DMS79 (cell line): ENCODE measurements around the gene SPR.

Source experiments
- DNase-seq: peaks from one replicate; lab custom pipeline; 2025; lab: John Stamatoyannopoulos, UW

The SPR gene

DNA sequence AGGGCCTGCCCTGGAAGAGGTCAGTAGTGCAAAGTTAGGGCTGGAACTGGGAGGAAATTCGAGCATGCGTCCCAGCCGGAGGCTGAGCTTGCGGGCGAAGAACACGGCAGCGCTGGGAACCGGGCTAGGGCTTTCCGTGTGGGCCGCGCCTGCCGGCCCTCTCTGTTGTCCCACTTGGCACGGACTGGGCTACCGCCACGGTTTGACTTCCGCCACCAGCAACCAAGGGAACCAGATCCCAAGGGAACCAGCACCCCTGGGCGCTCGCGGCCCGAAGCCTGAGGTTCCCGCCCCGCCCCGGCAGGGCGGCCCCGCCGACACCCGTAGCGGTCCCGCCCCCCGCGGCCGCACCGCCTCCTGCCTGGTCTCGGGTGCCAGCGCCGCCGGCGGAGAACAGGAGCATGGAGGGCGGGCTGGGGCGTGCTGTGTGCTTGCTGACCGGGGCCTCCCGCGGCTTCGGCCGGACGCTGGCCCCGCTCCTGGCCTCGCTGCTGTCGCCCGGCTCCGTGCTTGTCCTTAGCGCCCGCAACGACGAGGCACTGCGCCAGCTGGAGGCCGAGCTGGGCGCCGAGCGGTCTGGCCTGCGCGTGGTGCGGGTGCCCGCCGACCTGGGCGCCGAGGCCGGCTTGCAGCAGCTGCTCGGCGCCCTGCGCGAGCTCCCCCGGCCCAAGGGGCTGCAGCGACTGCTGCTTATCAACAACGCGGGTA lies at the start of gene SPR:
Gene SPR, plus strand, starts transcription at position 377 of the 708 bp plus-strand sequence. Its CDS starts 25 bp downstream, at position 402.
- DNase-seq = peak; percentile 10

DNA sequence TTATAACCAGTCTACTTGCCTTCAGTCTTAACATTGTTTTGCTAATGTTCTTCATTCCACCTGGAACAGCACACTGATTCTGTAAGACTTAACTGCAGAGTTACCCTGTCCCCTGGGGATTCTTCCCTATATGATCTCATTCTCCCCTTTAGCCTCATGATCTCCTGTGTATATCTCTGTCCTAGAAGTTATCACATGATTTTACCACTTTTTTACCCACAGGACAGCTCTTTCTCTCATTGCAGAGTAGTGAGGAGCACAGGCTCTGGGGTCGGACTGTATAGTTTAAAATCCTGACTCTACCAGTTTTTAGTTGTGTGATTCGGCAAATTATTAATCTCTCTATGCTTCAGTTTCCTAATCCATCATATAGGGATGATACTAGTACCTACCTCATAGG lies 47.1 kb upstream of the SPR start:
- DNase-seq = no peak

DNA sequence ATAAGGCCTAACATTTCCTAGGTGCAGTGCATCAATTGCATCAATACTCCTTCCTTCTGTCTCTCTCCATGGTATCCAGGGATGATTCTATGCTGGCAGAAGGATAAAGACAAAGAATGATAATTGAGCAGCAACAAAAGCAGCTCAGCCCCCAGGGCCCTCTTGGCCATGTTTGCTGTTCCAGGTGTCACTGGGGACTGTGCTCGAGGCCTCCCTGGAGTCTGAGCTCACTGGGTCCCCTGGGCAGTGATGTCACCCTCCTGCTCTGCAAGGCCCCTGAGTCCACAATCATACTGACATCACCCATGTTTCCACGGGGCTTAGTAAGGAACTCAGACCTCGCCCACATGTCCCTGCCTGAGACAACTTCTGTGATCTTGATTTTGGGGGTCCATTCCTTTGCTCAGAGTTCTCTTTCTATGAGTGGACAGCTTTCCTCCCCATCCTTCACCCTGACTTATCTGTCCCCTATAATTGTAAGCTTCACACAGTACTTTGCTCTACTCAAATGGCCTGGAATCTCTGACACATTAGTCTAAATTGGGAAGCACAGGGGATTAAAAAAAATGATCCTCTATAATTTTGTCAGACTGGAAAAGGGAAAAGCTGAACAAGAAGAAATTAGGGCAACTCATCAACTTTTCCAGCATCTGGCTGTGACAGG lies 45.6 kb upstream of the SPR start:
- no peak for DNase-seq

DNA sequence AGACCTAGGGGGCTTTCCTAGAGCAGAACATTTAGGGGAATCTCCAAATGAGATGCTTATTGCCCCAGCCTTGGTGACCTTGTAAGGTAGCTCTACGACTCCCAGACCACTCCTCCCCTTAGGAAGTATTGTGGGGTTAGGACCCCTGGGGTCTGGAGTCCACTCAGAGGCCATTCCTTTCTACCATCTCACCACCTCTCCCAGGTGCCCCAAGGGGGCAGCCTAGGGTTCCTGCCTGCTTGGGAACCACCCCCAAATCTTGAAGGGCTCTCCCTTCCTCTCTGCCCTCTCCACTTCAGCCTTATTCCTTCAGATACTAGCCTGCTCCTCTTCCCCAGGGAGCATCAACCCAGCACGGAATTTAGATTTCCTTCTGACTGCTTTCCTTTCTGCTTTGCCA lies 43.9 kb upstream of the SPR start:
- no peak for DNase-seq

DNA sequence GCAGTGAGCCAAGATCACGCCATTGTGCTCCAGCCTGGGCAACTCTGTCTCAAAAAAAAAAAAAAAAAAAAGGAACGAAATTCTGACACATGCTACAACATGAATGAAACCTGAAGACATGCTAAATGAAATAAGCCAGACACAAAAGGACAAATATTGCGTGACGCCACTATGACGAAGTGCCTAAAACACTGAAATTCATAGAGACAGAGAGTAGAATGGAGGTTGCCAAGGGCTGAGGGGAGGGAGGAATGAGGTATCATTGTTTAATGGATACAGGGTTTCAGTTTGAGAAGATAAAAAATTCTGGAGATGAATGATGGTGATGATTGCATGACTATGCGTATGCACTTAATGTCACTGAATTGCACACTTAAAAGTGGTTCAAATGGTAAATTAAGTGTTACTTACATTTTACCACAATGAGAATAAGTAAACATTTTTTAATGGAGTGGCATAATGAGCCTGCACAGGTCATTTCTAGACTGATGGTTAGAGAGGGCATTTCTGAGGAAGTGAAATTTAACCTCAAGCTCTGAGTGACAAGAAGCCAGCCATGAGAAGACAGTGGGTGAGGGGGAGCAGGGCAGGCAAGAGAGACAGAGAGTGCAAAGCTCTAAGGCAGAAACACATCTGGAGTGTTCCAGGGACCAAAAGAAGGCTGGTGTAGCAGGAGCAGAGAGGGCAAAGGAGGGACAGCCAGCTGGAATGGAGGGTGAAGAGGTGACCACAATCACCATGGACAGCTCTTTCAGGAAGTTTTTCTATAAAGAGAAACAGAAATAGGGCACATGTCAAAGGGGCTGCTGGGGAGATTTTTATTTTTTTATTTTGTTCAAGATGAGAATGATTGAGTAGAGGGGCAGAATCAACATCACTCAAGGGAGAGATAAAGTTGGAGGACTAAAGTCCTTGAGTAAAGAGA lies 40.8 kb upstream of the SPR start:
- peak; percentile 39 for DNase-seq

DNA sequence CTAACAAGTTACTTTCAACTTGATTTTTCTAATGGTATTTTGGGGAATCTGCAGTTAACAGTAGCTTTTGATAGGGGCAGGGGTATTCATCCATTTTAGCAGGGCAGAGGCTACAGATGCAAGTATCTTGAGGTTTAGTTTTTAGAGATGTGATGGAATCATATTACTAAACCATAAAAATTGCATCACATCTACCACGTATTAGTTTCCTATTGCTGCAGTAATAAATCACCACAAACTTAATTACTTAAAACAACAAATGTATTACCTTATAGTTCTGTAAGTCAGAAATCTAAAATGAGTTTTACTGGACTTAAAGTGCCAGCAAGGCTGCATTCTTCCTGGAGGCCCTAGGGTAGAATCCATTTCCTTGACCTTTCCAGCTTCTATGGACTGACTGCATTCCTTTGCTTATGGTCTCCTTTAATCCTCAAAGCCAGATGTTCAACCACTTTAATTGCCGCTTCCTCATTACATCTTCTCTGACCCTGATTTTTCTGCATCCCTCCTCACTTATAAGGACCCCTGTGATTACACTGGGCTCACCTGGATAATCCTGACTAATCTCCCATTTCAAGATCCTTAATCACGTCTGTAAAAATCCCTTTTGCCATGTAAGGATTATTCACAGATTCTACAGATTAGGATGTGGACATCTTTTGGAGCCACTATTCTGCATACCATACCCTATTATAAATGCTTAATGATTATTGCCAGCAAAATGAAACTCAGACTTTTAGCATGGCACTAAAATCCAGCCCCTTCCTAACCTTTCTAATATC lies 39.5 kb upstream of the SPR start:
- DNase-seq = no peak

DNA sequence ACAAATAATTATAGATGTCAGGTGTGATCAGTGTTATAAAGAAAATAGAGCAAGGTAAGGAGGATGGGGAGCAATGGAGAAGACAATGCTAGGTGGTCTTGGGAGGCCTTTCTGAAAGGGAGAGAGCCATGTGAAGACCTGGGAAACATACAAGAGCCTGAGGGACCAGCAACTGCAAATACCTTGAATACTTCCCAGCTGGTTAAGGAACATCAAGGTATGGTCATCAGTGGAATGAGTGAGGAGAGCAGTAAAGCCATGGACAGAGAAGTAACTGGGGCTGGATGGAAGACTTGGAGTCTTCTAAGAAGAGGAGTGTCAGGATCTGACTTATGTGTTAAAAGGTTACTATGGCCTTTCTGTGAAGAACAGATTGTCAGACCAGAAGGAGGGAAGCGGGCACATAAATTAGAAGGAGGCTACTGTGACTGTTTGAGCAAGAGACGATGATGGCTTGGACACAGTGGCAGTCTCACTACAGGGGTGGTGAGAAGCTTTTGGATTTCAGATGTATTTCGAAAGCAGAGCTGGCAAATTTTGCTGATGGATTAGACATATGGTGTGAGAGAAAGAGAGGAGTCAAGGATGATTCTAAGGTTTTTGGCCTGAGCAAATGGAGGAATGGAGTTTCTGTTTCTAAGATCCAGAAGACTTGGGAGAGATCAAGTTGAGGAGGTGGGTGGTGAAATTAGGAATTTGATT lies 38.6 kb upstream of the SPR start:
- no peak for DNase-seq

DNA sequence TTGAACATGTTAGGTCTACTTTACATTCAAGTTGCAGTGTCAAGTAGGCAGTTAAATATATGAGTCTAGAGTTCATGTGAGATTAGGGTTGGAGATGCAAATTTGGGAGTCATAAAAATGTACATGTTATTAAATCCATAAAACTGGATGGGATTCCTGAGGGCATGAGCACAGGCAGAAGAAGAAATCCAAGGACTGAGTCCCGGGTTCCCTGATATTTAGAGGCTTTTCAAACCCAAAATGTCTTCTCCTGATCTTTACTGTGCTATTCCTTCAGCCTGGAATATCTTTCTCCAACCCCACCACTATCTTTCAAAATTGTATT lies 38.1 kb upstream of the SPR start:
- DNase-seq = no peak

DNA sequence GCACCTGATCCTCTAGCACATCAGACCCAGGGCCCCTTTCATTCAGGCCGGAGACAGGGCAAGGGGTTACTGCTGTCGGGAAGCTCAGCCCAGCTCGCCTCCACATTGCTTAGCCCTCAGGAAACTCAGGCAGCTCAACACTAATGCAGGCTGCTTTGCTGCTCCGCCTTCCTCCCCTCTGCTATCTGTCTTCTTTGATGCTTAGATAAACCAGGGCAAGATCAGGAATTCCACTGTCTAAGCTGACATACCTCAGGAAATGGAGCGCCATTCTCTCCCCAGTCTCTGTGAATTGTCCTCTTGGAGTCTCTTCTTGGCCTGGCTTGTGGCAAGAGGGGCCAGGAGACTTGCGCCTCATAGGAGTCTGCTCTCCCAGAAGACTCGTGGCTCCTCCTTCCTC lies 35.9 kb upstream of the SPR start:
- no peak for DNase-seq

DNA sequence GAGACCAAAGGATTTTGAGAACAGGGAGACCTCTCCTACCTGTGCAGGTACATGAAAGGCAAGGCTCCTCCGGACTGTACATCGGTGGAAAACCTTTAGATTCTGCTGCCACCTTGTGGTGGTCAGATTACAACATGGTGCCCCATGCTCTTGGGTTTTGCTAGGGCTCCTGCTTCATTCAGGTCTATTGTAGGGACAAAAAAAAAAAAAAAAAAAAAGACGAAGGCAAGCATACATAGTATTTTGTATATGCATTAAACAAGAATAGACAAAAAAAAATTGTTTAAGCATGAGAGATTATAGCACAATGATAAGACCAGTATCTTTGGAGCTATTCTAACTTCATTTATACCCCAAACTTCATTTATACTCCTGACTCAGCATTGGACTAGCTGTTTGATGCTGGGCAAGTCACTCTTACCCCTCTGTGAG lies 27.4 kb upstream of the SPR start:
- DNase-seq = peak; percentile 29

DNA sequence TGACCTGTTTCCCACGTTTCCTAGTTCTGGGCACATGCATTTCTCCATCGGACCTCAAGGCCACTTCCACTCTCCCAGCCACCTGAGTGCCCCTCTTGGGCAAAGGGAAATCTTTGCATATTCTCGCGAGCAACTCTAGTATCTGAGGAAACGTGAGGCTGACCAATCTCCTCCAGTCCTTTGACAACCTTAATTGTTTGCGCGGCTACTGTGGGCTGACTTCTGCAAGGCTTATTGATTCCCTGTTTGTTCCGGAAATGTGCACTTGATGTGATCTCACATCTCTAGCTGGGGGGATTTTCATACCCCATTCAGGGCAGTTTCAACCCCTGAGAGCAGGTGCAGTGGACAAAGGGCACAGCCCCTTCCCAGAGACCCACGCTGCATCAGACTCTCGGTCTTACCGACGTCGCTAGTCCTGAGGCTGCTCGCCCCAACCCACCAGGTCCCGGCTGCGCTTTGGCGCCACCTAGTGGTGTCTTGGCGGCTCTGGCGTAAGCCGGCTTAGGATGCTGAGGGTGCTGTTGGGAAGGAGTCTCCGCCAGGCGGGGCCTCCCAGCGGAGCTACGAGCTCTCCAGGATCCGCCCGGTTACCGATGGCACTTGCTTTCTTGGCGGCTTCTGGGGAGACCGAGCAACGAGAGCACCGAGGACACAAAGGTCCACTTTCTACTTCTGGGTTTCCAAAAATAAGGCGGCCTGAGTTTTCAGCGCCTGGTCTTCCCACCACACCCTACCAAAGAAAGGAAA lies 24.8 kb upstream of the SPR start:
- DNase-seq = peak; percentile 76

DNA sequence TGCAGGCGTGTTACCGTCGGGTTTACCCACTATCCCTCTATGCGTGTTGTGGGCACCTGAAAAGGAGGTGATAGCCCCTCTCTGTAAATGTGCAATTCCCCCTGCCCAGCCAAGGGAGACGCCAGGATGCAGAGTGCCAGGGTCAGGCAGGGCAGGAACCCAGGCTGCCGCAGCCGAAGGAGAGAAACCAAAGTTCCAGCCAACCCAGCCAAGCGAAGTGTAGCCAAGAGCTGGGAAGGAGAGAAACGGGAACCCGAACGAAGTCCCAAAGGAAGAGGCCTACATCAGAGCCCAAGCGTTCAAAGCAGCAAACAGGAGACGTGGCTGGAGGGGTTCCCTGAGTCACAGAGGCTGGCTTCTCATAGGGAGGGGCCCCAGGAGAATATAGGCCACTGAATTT lies 24.2 kb upstream of the SPR start:
- no peak for DNase-seq

DNA sequence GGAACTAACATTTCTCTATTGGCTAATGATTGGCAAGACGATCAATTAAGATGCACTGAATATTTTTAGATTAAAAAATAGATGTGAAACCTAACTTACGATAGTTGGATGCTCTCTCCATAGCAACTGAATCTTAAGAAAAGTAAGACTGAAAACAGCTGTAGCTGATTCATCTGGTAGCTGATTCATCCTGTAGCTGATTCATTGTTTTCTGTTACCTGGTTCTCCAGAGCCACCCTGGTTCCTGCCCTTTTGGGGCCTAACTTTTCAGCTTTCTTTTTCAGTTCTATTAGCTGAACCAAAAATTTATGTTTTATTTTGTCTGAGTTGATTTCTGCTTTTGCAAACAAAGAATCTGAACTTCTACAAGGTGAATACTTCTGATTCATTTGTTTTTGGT lies 22.7 kb upstream of the SPR start:
- no peak for DNase-seq

DNA sequence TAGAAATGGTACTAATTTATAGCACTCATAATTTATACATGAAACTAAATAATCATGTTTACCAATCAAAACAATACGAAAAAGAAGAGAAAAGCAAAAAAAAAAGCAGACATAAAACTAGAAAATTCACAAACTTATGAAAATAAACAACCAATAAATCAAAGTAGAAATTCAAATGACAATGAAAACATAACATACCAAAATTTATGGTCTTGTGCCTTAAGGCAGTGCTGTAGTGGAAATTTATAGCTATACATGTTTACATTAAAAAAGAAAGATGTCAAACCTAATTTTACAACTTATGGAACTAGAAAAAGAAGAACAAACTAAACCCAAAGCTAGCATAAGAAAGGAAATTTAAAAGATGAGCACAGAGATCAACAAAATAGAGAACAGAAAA lies 16.1 kb upstream of the SPR start:
- no peak for DNase-seq

DNA sequence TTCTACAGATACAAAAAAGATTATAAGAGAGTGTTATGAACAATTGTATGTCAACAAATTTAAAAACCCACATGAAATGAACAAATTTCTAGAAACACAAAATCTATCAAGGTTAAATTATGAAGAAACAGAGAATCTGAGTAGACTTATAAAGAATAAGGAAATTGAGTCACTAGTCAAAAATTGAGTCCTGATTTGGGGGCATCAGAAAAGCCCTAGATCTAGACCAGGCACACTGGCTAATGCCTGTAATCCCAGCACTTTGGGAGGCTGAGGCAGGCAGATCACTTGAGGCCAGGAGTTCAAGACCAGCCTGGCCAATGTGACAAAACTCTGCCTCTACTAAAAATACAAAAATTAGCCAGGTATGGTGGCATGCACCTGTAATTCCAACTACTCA lies 15.3 kb upstream of the SPR start:
- DNase-seq = no peak

DNA sequence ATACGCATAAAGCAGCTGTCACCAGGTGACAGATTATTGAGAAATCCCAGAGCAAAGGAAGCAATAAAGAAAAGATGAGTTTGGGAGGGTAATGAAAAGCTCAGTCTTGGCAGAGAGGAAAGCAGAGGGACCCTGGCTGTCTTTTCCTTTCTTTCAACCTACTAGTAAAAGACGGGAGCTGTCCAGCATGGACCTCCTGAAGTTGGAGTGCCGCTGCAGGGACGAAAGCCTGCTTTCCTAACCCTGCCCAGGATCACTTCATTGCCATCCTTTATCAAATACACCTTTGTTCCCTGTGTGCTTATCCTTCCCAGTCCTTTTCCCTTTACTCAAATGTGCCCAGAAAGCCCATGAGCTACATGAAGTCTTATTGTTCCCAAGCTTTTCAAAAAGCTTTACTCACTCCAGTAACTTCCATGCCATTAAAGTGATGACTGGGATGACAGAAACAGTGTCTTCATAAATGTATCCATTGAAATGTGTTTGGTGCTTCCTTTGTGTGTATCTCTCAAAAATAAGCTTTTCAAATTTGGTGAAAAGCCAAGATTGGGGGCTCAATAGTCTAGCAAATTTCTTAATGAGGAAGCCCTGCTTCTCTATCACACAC lies 3.7 kb upstream of the SPR start:
- no peak for DNase-seq

DNA sequence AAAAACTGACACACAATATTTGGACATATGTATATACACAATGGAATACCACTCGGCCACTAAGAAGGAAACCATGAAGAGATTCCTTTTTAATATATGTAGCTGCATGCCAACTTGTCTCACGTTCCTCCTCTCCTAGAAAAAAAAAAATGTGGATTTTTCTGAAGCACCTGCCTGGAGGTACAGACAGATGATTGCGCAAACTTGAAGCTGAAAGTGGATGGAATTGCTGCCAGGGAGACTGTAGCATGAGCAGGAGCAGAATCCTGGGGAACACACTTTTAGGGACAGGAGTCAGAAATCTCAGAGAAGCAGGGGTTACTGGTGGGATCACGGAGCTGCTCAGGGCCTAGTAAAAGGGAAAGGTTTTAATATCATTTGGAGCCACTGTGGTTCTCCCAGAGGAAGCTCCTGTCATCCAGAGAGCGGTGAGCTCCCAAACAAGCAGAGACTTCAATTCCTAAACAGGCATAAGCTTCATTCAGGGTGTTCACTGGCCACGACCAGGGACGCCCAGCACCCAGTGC lies 640 bp upstream of the SPR start:
- peak; percentile 9 for DNase-seq

DNA sequence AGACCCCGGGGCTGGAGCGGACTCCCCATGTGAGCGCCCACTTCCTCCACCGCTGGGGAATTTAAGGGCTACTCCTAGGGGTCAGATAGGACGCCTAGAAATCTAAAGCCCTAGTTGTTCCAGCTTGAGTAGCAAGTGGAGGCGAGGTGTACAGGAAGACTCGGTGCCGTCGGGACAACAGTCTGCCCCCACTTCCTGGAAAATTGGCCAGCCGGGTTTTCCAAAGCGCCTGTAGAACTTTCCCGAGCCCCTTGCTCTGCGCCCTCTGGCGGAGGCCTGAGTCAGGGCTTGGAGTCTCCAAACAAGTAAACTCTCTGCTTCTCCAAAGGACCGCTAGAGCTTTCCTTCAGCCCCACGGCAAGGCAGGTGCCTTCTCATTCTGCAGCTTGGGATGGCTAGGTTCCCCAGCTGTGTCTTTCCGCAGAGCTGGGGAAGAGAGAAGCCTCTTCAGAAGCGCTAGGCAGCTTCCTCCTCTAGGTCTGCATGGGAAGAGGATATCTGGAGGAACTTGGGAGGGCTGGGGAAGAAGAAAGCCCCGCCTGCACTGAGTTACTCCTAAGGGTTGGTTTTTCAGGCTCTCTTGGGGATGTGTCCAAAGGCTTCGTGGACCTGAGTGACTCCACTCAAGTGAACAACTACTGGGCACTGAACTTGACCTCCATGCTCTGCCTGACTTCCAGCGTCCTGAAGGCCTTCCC lies 681 bp downstream of the SPR start:
- peak; percentile 79 for DNase-seq

DNA sequence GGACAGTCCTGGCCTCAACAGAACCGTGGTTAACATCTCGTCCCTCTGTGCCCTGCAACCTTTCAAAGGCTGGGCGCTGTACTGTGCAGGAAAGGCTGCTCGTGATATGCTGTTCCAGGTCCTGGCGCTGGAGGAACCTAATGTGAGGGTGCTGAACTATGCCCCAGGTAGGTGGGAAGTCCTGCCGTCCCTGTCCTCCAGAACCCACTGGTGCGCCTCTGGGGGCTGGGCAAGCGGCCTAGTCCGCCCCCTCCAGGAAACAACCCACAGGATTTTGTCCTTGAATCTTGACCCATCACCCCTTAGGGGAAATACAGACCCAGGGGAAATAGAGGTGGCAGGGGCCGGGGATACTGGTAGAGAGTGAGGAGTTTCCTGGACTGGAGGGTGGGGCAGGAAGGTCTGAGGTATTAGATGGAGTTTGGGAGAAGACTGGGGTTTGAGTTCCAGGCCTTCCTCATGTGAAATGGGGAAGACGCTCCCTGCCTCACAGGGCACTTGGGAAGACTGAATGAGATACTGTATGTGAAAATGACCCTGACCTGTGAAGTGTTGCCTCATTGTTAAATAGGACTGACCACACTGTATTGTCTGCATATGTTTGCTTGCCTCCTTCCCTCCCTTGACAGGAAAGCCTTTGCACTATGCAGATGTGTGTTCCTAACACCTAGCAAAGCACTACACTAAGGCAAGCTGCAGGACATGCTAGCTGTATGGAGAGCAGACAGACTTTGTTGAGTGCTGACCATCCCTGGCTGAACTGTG lies 1.4 kb downstream of the SPR start:
- no peak for DNase-seq
